ENCODE results near the gene DDX28.

The DDX28 gene

DNA sequence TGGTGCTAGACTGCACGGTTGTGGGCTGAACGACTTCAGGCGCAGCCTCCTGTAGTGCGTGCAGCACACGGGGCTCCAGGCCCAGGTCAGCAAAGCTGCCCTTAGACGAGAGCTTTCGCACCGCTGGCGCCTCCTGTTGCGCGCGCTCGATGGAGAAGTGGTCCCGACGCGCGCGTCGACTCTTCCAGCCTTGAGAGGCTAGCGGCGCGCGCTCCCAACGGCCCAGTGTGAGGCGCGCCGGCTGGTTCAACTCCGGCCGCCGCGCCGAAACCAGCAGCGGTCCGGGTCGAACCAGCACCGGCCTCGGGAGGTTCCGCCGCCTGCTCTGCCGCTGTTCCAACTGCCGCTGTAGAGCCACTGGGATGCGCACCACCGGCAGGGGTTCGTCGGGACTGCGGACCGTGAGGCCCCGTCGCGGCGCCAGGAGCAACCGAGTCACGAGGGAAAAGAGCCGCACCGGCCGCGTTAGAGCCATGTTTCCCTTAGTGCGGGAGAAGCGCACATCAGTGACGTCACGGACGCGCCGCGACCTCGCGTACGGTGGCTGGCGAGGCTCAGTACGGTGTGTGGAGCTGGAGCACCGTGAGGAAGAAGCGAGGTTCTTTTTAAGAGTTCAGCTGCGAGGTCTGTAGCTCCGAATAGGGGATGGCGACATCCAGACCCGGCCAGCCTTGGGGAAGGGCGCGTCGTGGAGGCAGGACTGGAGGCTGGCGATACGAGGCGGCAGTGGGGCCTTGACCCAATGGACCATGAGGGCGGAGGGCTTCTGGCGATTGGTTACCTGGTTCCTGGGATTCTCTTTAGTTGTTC is at the start of gene DDX28, which contains the start of gene DUS2:
TSS of gene DDX28 (minus strand) at position 505 of the 810 bp plus-strand sequence. CDS start at position 475, 30 bp downstream.
TSS of gene DUS2 (plus strand) at position 557 of the 810 bp plus-strand sequence. CDS start 14,740 bp downstream, outside the sequence.
- peak; percentile 99 for DNase-seq

DNA sequence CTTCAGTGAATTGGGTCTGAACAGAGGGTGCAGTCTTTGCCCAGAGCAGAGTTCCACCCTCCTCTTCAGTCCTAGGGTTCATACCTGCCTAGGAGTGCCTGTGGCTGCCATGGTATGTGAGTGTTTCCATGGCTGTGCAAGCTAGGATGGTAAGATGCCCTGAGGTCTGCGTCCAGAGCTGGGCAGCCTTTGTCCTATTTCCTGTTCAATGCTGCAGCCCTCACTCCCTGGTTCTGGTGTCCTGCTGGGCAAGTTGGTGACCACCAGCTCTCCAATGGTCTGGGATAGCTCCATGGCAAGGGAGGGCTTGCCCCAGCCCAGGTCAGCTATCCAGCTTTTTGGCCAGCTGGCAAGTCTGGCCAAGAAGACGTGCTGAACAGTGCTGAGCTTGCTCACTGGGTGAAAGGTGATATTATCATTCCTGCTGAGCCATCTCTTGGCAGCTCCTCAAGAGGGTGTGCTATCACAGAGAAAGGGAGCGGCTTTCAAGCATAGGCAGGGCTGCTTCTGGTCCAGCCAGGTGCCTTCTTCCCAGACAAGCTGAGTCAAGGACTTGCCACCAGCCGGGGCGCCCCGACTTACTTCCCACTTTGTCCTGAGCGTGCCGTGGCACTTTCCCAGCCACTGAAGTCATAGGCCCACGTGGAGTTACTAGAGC is 49.1 kb upstream of the DDX28 start:
- no peak for DNase-seq

DNA sequence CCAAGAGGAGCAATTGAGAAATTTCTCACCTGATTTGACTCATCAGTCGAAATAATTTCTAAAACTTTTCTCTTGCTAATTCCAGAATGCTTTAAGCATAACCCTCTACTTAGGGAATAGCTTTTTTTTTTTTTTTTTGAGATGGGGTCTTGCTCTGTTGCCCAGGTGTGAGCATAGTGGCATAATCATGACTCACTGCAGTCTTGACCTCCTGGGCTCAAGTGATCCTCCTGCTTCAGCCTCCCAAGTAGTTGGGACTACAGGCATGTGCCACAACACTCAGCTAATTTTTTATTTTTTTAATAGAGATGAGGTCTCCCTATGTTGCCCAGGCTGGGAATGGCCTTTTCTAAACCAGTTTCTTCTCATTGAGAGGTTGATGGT is 48.5 kb upstream of the DDX28 start:
- DNase-seq, result no peak

DNA sequence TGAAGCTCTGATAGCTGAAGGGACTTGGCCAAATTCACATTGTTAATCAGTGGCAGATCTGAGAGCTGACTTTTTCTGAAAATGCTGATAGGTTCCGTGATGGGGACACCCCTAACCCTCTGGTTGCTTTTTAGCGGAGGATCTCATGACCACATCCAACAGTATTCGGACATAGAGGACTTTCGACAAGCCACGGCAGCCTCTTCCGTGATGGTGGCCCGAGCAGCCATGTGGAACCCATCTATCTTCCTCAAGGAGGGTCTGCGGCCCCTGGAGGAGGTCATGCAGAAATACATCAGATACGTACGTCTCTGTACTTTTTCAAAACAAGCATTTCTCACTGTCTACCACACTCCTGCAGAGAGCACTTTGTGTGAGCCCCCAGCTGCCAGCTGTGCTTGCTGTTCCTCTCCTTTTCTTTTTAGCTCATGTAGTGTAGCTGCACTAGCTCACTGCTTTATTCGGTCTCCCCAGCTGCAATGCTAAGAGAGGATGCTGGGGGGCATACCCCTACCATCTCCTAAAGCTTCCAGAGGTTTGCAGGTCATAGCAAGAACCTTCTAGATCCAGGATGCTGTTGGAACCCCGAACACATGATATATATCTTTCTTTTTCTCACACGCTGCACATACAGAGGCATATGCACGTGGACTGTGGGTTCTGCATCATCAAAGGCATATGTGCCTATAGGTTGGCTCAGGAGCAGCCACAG is 47.9 kb upstream of the DDX28 start:
- no peak for DNase-seq

GRCh38 chr16:68070249-68070730 is 47.3 kb upstream of the DDX28 start:
- no peak for DNase-seq

DNA sequence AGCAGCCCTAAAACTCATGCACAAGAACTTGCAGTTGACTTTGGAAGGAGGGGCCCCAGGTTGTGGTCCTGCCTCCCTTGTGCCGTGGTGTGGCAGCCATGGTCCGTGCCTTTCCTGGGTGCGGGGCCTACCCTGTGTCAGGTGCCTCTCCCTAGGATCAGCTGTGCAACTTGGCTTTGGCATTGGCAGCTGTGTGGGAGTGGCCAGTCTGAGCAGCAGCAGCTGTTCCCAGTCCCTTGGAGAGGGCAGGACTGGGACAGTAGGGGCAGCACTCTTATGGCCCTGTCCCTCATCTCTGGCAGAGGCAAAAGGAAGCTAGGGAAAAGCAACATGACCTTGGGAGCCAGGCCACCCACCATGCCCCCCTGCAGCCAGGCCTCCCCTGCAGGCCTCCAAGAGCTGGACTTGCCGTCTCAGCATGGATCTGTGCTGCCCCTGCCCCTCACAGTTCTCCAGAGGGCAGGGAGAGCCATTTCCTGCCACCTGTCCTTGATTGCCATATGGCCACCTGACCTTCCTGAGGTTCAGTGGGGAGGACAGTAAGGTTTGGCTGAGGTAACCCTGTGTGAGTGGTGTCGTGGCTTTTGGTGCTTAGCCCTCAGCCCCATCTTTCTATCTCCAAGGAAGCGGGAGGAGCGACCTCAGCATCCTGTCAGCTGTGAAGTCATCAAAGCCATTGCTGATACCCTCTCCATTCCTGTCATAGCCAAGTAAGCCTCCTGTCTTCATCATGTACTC is 46.6 kb upstream of the DDX28 start:
- peak; percentile 22 for DNase-seq

GRCh38 chr16:68068926-68069325 is 45.9 kb upstream of the DDX28 start:
- no peak for DNase-seq

- DNase-seq, result no peak
Observed at GRCh38 chr16:68066763-68067162, 43.7 kb upstream of the DDX28 start.

GRCh38 chr16:68065716-68066305 is 42.8 kb upstream of the DDX28 start:
- no peak for DNase-seq

DNA sequence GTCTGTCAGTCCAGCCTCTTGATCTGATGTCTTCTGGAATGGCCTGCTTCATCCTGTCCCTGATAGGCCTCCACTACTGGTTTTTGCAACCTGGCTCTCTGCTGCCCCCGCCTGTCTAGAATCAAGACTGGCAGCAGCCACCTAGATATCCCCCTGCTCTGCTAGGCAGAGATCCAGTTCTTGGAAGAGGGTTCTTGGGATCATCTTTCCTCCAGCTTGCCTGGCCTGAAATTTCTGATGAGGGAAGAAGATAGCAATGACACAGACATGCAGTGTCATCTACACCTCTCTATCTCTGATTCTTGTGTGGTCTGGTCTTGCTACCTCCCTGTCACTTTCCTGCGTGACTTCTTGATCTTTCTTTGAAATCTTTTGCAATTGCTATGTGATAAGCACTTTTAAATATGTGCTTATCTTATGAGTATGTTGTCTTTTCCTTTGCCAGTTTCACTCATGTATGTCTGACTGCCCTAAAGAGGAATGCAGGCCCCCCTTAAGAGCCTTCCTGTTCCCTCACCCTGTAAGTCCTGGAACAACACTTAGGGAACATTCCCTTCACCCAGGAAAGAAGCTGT is 41.8 kb upstream of the DDX28 start:
- peak; percentile 49 for DNase-seq

GRCh38 chr16:68062910-68063393 is 39.9 kb upstream of the DDX28 start:
- DNase-seq, result no peak

DNA sequence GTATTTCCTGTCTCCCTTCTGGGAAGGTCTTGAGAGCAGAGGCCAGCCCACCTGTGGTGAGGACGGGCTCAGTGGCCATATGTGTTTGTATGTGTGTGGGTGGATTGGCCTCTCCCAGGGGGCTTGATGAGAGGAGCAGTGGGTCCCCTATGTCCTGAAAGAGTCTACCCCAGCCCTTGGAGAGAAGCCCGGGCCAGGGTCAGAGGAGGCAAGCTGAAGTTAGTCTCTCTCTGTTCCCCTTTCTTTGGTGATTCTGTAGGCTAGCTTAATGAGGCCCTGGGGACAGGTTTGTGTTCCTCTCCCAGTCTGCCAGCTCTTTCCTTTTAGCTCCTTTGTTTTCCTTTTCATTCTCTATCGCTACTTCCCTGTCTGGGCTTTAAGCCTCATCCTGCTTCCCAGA is 38.4 kb upstream of the DDX28 start:
- DNase-seq, result no peak

GRCh38 chr16:68059804-68060203 is 36.8 kb upstream of the DDX28 start:
- no peak for DNase-seq

GRCh38 chr16:68055395-68055794 is 32.4 kb upstream of the DDX28 start:
- DNase-seq, result no peak

DNA sequence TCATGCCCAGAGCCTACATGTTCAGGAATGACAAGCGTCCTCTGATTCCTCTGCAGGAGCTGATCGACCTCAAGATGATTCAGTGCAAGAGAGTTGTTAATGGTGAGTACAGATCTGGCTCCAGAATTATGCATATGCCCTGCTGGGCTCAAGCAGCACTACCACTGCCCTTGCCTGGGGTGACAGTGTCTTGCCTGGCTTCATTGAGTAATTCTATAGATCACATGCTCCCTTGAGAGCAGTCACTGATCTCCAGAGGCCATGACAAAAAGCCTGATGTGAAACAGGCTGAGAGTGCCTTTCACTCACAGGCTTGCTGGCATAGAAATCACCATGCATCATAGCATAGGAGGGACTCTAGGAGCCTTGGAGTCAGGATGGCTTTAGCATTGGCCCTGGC is 26.4 kb upstream of the DDX28 start:
- DNase-seq, result no peak

- DNase-seq, result no peak
Observed at GRCh38 chr16:68047987-68048386, 25.0 kb upstream of the DDX28 start.

DNA sequence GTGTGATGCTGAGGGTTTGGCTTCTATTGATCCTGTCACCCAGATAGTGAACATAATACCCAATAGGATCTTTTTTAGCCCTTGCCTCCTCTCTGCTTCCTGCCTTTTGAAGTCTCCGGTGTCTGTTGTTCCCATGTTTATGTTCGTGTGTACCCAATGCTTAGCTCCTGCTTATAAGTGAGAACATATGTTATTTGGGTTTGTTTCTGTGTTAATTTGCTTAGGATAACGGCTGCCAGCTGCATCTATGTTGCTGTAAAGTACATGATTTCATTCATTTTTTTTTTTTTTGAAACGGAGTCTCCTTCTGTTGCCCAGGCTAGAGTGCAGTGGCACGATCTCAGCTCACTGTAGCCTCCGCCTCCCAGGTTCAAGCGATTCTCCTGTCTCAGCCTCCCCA is 23.1 kb upstream of the DDX28 start:
- DNase-seq, result no peak

DNA sequence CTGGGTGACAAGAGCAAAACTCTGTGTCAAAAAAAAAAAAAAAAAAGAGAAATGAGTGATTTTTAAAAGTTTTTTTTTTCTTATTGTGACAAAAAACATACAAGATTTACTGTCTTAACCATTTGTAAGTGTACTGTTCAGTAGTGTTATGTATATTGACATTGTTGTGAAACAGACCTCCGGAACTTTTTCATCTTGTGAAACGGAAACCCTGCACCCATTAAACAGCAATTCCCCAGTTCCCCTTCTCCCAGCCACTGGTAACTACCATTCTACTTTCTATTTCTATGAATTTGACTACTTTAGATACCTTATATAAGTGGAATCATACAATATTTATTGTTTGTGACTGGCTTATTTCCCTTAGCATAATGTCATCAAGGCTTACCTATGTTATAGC is 18.8 kb upstream of the DDX28 start:
- DNase-seq, result no peak

- DNase-seq, result peak; percentile 68
Observed at GRCh38 chr16:68040506-68041288, 17.7 kb upstream of the DDX28 start.

DNA sequence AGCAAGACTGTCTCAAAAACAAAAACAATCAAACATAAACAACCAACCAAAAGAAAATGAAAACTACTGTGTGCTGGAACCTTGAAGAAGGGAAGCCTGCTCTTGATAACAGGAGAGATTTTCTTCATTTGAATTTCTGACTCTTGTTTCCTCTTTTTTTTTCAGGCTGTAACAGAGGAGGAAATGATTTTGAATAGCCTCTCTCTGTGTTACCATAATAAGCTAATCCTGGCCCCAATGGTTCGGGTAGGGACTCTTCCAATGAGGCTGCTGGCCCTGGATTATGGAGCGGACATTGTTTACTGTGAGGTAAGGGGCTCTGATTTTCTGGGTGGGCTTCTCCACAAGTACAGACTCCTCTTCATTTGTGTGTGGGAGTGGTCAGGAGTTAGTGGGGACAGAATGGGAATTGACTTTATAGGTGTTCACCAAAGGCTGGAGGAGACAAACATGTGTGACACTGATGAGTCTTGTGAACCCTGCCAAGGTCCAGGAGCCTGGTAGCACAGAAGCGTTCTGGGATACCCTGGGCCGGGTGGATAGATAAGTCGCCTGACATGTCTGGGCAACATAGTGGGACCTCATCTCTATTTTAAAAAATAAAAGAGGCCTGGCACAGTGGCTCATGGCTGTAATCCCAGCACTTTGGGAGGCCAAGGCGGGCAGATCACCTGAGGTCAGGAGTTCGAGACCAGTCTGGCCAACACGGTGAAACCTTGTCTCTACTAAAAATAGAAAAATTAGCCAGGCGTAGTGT is 15.0 kb upstream of the DDX28 start:
- no peak for DNase-seq

All from retina (tissue), 1 donor.